NCI-H2227 (cell line): Measurements from ENCODE around the gene AP5B1.

Experiments used
- DNase-seq: peaks from one replicate; lab custom pipeline; 2025; ENCODE audit not compliant: unreplicated experiment; lab: John Stamatoyannopoulos, UW

AP5B1 gene

DNA sequence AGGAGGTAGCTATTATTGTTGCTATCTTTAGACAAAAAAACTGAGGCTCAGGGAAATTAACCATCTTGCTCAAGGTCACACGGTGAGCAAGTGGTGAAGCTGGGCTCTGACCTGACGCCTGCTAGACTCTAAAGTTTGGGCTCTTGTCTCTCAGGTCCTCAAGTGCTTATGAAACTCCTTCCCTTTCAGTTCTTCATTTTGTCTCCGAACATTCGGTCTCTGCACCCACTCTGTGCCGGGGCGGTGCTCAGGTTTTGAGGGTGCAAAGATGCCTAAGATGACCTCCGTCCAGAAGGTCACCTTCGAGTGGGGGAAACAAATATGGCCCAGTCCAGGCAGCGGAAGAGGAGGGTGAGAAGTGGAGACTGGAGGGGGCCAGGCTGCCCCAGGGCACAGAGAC is 22.1 kb upstream of the AP5B1 start:
- no peak for DNase-seq

DNA sequence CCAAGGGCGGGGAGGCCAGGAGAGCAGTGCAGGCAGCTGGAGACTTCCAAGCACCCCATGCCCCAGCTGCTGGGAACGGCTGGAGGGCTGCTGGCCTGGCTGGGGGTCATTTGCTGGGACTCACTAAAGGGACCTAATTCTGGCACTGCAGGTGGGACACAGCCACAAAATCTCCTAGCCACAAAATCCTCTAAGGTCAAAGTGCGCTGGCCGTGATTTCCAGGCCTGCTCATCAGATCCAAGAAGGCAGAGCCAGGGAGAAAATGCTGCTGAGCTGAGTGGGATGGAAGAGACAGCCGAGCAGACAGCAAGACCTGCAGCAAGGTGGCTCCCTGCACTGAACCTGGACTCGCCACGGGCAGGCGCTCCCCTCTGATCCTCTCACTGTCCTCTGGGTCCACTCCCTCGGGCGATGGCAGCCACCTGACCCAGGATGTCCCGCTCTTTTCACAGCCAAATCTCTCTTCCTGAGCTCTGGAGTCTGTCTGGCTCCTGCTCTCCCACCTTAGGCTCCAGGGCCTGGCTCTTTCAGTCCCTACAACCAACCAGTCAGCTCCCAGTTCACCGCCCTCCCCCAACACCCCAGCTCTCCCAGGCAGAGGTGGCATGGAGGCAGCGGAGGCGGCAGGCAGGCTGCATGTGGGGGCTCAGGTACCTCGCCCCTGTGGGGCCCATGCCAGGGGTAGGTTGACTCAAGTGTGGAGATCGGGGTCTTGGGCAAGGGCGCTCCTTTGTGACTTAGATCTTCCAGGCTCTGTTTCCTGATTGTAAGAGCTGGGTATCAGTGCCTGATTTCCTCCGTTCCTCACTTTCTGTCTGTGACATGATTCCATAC is 20.6 kb upstream of the AP5B1 start:
- no peak for DNase-seq

DNA sequence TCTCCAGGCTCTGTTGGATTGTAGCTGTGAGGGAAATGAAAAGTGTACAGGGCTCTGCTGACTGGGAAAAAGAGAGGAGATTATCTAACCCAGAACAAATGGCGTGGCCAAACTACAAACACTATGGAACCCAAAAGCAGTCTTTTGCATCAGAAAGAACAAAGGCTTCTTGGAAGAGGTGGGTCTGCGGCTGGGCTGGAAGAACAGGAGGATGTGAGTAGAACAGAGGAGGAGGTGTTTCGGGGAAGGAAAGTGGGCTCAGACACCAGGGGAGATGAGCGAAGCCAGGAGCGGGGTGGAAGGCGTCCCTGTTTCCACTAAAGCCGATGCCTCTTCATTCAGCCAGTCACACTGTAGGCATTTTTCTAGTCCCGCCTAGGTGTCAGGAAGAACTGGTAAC is 18.1 kb upstream of the AP5B1 start:
- DNase-seq, result no peak

DNA sequence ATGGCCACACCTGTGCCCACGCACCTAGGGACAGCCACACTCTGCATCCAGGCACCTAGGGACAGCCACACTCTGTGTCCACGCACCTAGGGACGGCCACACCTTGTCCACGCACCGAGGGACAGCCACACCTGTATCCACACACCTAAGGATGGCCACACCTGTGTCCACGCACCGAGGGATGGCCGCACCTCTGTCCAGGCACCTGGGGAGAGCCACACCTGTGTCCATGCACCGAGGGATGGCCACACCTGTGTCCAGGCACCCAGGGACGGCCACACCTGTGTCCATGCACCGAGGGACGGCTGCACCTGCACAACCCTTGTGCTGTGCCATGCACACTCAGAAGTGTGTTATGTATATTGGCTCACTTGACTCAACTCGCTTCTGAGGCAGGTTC is 16.9 kb upstream of the AP5B1 start:
- no peak for DNase-seq

DNA sequence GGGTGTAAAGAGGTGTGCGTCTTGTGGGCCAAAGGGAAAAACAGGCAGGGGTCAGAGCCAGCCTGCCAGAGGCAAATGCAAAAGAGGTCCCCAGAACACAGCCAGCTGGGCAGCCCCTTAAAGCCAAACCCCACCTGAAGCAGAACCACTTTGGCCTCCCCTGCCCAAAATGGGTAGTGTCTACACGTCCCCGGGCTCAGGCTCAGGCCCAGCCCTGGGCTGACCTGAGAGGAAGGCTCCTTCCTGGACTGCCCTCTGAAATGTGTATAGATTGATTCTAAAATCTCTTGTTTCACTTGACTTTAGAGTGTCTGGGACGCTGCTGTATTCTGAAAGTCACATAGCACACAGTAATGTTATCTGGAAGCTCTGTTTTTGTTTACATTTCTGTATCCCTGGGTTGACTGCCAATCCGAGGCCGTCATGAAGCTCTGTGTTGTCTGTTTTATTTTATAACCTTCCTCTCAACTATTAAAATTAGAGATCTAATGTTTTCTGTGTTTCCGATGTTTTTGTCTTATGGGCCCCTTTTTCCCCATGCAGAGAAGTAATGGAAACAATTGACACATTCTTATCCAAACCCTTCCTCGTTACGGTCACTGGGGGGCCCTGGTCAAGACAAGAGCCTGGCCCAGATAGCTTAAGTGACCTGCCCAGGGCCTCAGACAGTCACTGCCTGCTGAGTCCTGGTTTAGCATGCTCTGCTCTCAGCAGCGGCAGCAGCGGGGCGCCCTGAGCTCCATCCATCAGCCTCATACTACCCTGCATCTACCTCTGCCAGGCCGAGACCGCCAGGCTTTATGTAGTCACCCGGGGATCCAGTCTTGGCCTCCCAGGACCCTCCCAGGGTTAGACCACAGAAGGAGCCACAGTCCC is 16.2 kb upstream of the AP5B1 start:
- DNase-seq, result no peak

DNA sequence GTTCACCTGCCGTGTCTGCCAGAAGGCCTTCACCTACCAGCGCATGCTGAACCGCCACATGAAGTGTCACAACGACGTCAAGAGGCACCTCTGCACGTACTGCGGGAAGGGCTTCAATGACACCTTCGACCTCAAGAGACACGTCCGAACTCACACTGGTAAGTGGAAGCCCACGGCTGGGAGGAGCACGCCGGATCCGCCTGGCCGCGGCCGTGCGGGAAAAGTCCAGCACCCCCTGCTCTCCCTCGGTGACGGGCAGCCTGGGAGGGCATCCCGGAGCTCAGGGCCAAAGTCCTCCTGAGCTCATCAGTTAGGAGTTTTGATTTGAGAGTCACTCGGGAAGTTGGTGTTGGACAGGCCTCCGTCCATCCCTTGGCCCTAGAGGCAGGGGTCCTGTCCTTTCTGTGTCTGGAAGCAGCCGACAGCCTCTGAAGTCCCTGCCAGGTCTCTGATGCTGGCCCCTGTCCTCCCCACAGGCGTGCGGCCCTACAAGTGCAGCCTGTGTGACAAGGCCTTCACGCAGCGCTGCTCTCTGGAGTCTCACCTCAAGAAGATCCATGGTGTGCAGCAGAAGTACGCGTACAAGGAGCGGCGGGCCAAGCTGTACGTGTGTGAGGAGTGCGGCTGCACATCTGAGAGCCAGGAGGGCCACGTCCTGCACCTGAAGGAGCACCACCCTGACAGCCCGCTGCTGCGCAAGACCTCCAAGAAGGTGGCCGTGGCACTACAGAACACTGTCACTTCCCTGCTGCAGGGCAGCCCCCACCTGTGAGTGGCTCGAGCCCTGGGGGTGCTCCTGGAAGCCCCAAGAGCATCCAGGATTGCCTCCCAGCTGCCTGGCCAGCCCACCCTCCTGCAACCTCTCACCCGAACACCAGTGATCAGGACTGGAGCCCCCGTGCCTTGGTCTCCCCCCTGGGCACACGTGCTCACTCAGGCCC is 14.1 kb upstream of the AP5B1 start:
- DNase-seq, result no peak

DNA sequence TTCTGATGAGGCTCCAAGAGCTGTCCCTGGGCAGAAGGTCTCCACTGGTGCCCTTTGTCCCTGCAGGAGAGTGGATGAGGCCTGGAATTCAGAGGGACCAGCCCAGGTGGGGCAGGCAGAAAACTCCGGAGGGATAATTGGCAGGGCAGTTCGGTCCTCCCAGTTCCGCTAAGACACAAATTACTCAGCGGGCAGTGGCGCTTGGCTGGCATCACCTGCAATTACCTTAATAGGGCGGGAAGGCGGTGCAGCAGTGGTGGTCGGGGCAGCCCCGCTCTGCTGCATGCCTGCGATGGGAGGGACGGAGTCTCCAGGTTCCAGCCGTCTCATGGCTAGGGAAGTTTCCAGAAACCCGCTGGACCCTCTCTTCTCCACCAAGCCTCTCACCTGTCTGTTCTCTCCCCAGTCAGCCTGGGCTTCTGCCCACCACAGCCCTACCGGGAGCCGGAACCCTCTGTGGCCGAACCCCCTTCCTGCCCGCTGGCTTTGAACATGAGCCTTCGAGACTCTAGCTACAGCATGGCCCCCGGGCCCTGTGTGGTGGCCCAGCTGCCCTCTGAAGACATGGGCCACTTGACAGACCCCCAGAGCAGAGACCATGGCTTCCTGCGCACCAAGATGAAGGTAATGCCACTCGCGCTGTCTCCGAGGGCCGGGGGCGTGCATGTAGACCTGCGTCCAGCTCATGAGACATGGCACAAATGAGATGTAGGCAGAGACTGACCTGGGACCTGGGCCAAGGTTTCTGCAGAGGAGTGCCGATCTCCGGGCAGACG is 13.0 kb upstream of the AP5B1 start:
- DNase-seq, result peak; percentile 56

DNA sequence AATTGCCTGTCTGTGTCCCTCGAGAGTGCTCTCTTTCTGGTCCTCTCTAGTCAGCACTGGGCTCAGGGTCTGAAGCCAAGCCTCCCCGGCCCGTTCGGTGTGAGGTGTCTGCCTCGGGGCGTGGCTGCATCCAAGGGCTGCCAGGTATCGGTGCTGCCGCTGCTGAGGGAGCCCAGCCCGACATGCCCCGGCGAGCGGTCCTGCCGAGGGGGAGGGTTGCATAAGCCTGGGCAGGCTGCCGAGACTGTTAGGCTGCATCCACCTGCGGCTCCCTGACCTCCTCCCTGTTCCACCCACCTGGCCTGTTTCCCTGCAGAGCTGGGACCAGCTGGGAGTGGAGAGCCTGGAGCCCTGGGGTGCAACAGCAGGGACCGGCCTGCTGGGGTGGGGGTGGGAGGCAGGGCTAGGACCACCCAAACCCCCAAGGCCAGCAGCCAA is 12.4 kb upstream of the AP5B1 start:
- DNase-seq, result peak; percentile 29

DNA sequence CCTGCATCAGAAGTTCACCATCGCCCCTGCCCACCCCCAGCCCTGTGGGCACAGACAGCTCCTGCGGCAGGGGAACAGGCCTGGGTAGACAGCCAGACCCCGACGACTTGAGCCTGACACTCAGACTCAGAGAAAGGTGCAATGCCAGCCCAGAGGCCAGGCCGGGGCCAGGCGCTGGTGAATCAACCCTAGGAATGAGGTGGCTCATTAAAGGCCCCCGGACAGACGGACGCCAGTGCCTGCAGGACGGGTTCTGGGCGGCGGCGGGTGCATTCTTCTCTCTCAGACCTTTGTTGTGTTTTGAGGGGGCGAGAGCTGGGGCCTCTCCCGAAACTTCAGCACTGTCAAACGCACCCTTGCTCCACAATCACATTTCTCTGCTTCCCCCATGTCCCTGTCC is 11.7 kb upstream of the AP5B1 start:
- DNase-seq, result no peak

DNA sequence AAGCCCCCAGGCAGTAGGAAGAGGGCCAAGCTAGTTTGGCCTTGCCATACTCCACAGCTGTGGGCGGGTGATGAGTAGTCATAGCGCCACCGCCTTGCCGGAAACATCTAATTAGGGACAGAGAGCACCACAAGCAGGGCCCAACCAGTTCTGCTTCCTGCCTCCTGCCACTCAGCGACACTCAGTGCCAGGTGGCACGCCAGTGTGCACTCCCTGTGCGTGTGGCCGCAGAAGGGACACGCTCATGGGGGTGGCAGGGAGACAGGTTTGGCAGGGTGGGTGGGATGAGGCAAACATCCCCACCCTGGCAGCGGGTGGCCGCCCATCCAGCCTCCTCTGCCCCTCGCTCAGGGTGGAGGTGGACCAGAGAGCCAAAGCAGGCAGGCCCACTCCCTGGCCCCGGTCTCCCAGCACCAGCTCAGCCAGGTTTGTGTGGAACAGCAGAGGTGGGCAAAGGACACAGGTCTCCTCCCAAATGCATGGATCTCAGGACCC is 11.0 kb upstream of the AP5B1 start:
- DNase-seq, result peak; percentile 20

DNA sequence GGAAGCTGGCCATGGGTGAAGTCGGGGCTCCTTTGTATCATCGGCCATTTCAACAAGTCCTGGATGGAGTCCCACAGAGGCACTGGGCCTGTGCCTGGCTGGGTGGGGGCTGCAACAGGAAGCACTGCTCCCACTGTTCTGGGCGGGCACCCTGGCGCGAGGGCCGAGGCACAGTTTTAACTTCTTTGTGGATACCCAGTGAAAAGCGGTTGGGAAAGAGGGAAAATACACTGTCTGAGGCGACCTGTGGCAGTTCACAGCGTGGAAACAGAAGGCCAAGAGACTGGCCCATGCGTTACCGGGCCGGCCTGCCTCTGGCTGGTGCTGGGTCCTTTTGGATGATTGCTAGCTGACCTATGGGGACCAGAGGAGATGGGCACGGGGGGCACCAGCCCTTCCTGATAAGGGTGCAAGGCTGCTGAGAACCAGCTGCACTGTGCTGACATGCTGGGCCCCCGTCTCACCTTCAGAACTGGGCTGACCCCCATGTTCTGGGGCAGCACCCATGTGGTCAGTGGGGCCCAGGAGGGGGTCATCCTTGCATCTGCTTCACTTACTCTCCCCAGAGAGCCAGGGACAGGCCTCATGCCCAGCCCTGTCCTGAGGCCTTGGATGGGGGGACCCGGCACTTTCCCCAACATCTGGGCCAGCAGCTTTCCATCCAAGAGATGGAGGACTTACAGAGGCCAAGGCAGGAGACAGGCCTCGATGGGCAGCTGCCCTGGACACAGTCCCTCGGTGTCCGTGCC is 10.3 kb upstream of the AP5B1 start:
- DNase-seq, result no peak

DNA sequence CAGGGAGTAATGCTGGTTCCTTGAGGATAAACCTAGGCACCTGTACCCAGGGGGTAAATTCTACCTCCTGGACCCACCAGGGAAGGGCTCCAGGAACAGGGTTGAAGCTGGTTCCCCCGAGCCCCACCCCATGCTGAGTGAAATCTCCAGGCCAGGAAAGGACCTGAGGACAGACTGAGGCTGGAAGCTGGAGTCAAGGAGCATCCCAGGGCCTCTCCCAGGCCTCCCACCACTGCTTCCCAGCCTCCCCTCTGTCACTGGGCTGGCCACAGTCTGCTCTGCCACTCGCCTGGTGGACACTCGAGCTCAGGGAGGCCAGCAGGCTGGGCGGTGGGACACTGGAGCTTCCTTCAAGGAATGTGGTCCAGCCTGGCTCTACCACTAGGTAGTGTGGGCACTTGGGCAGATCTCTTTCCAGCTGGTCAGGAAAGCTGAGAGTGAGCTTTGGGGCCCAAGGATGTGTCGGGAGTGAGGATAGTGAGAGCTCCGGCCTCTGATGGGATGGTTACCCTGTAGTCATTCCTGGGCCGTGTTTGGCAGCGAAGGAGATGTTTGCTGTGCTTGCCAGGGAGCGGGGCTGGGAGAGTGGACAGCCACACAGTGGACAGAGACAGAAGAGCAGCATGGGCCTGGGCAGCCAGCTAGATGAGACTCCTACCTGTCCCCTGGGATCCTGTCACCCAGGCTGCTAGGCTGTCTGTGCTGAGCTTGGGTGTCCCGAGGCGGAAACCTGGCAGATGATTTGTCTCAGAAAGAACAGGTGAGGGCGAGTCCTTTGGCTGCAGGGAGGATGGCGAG is 9.5 kb upstream of the AP5B1 start:
- DNase-seq, result no peak

DNA sequence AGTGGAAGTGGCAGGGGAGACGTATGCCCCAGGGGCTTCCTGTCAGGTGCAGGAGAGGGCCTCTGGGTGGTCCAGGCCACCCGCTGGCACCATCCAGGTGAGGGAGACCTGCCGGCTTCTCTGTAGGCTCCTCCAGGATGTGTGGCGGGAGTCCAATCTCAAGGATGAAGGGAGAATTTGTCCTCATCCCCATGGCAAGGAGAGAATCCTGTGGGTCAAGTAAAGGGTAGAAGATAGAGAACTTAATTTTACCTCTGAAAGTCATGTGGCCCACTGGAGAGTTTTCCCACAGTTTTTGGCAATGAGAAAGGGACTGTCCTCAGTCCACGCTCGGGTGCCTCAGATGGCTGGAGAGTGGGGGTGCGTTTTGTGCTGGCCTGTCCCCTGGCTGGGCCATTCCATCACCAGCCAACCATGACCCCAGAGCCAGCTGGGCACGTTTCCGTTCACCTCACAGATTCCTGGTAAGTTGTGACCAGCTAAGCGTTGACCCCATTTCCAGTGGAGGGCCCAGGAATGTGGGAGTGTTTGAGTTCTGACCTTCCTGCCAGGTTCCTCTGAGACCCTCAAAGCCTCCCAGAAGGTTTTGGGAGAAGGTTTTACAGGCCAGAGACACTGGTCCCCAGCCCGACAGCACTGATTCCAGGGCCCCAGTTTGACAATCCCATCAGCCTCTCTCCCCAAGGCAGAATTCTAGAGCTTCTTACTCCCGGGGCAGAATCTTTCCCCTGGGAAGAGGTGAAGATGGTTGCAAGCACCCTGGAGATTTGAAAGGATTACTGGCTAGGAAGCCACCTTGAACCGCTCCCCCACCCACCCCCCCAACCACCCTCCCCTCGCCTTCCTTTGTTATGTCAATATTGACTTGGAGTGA is 8.7 kb upstream of the AP5B1 start:
- DNase-seq, result no peak

DNA sequence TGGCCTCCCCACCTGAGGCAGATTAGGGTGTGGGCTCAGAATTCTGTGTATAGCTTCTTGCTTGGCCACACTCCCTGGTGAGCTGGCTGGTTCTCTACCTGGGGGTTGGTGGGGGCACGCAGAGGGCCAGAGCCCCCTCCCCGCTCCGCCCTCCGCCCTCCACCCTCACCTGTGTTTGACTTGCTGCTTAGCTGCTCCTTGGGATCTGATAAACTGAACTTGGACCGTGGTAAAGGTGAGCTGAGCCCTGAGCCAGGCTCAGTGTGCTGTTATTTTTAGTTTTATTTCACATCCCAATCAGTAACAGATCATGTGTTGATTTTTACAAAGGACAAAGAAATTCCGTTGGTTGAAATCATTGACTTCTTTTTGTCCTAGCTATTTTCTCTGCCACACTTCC is 8.0 kb upstream of the AP5B1 start:
- DNase-seq, result no peak

DNA sequence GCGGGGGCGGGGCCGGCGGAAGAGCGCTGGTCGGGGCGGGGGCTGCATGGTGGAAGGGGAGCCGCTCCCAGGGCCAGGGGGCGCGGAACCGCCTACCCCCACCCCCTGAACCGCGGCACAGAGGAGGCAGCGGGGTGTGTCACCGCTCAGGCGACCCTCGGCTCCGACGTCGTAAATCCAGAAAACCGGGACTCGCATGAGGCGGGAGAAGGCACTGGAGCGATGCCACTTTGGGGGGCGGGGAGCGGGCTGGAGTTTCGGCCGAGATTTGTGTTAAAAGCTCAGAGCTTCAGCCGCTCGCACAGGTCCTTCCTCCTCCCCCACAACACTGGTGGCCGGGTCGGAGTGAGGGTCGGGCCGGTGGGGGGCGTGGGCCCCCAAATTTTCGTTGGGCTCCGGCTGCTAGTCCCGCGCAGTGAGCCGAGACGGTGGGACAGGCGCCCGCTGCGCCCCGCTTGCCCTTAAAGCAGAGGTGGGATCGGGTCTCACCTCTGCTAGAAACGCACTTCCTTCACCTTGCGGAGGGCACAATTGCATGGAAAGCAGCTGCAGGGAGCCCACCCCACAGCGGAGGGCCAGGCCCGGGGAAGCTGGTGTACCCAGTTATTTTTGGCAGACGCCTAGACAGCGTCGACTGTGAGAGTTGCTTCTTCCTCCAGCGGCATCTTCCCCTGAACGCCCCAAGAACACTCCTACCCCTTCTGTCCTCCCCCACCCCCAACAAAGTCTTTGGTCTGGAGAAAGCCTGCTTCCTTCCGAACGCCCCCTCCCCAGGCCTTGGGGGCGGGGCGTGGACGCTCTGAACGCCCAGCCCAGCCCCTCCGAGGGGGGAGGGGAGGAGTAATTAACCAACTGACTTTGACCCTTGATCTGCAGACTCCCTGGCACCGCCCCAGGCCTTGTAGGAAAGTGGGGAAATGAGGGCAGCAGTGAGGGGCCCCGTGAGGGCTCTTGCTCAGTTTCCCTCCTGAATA is 7.2 kb upstream of the AP5B1 start:
- no peak for DNase-seq

DNA sequence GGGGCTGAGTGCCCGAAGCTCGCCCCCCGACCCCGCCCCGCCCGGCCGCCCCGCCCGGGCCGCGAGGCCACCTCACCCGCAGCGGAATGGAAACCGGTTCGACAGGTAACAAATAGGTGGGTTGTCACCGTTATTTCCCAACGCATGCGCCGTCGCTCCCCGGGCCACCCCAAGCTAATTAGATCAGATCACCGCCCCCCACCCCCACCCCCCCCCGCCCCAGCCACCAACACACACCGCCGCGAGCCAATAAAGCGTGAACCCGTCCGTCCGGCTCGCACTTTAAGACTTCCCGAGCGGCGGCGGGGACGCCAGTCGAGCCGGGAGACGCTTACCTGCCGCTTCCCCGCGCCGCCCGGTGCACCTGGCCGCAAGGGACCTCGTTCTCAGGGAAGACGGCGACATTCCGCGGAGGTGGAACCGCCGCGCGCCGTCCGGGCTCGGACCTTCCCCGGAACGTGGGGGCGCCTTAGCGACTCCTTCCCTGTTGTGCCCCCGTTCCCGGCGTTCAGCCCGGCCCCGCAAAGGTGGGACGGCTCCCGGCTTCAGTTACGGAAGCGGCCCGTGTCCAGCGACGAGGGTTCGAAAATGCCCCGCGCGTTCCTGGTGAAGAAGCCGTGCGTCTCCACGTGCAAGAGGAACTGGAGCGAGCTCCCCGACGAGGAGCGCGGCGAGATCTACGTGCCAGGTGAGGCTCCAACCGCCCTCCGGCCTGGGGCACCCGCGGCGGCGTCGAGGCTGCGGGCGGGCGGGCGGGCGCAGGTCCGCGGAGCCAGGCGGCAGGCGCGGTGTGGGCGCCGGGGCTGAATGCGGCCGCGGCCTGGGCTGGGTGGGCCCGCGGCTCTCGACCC is 6.2 kb upstream of the AP5B1 start, which contains the start of gene OVOL1:
OVOL1 (plus strand) TSS at position 278 of the 851 bp plus-strand sequence; CDS start at position 589, 311 bp downstream.
- no peak for DNase-seq
